NCI-H2171 treated with DMSO at 0.1 percent for 48 hours (cell line): ENCODE results near the gene SLC35C1.

ENCODE experiments used
- DNase-seq: peaks from one replicate; lab custom pipeline; 2025; lab: John Stamatoyannopoulos, UW

The SLC35C1 gene

DNA sequence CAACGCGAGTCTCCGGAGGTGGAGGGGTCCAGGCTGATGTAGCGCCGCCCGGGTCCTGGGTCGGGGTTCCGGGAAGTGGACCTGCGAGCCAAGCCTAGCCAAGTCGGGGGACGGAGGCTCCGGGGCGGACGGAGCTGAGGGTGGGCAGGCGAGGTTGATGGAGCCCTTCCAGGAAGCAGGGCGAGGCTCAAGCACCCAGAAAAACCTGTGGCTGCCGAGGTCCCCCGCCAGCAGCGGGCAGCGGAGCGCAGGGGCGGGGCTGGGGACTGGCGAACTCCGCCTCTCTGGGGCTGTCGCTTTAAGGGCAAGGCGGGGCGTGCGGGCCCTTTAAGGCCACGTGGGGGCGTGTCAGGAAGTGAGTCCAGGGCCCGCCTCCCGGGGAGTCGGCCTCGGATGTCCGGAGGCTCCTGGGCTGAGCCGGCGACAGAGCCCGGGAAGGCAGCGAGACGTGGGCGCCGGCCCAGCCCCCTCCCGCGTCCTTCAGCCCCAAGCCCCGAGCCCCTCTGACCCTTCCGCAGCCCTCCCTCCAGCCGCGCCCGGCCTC lies at the start of gene SLC35C1:
Gene SLC35C1 (plus strand): TSS at position 389 of the 544 bp plus-strand sequence. CDS start 653 bp downstream, outside the sequence.
- DNase-seq: peak; percentile 94

DNA sequence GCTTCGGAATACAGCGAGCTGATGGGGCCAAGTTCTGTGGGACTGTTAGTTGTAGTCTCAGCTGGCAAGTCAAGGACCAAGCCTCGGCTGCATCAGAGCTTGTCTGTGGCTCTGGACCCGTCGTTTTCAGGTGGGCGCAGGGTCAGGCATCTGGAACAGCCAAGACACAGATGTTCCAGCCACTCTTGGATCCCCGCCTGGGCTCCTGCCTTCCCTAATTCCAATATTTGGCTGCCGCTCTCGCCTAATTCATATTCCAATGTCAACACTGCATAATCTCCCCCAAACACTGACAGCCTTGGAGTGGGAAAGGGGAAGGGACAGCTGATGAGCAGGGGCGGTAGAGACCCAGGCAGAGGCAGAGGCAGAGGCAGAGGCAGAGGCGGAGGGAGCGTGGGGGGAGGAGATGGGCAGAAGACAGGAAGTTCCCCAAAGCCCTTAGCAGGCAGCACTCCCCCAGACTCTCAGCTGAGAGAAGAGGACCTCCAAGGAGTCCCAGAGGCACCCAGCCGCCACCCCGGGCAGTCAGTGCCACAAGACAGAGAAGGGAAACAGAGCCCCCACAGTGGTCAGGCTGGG lies 49.6 kb upstream of the SLC35C1 start:
- DNase-seq: no peak

DNA sequence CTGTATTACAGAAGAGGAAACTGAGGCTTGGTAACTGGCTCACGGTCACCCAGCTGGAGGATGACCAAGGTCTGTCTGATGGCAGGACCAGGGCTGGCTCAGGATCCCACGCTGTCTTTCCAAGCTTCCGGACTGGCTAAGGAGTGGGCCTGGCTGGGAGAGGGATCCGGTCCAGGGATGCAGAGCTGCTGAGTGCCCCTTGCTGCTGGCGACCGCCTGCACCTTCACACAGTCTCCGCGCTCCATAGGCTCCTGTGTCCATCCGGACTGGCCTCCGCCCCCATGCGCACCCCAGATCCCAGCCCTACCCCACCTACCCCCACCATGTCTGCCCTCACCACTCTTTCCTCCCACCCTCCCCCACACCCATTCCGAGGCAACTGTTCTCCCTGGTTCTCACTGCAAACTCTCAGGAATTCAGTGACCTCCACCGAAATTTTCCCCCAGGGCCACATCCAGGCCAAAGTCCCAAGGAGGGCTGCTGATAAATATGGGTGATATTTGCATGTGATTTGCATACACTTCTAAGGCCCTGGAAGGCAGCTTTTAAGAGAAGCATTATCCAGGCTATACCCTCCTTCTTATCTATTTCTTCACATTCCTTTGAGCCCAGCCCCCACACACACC lies 48.5 kb upstream of the SLC35C1 start:
- no peak for DNase-seq

DNA sequence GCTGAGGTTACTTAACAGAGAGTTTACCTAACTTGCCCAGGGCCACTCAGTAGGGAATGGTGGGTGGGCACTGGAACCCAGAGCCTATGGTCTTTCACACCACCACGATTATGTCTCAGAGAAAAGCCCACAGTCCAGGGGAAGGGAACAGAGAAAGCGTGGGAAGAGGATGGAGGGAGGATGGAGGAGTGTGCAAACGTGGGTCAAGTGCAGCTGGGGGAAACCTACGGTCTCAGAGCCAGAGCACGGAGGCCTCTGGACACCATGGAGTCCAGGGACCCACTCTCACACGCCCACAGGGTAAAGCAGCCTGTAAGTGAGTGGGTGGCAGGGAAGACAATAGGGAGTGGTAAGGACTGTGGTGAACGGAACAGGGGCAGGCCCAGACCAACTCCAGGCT lies 47.3 kb upstream of the SLC35C1 start:
- no peak for DNase-seq

DNA sequence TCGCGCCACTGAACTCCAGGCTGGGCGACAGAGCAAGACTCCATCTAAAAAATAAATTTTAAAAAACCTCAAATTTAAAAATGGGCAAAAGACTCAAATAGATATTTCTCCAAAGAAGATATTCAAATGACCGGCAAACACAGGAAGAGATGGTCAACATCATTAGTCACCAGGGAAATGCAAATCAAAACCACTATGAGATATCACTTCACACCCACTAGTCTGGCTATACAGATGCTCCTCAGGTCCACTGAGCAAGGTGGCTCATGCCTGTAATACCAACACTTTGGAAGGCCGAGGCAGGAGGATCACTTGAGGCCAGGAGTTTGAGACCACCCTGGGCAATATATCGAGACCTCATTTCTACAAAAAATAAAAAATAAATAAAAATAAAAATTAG lies 43.3 kb upstream of the SLC35C1 start:
- DNase-seq: no peak

DNA sequence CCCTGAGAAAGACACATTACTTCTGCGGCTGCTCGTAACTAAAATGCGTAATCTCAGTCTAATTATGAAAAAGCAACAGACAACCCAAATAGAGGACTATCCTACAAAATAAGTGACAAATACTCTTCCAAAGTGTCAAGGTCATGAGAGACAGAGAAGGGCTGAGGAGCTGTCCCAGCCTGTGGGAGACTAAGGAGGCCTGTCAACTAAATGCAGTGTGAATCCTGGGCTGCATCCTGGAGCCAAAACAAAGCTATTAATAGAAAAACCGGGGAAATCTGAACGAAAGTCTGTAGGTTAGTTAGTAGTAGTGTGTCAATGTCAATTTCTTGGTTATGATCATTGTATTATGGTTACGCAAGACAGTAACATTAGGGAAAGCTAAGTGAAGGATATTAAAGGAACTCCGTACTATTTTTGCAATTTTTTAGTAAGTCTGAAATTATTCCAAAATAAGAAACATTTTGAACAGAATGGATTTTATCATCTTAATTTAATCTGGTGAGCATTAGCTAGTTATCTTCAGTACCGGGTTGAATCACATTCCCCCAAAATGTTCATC lies 39.8 kb upstream of the SLC35C1 start:
- DNase-seq: no peak

DNA sequence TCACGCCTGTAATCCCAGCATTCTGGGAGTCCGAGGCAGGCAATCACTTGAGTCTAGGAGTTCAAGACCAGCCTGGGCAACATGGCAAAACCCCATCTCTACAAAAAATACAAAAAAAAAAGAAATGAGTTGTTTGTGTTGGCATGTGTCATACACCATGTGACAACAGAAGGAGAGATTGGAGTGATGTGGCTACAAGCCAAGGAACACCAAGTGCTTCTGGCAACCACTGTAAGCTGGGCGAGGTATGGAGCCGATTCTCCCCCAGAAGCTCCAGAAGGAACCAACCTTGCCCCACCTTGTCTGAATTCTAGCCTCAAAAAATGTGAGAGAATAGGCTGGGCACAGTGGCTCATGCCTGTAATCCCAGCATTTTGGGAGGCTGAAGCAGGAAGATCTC lies 39.1 kb upstream of the SLC35C1 start:
- no peak for DNase-seq

DNA sequence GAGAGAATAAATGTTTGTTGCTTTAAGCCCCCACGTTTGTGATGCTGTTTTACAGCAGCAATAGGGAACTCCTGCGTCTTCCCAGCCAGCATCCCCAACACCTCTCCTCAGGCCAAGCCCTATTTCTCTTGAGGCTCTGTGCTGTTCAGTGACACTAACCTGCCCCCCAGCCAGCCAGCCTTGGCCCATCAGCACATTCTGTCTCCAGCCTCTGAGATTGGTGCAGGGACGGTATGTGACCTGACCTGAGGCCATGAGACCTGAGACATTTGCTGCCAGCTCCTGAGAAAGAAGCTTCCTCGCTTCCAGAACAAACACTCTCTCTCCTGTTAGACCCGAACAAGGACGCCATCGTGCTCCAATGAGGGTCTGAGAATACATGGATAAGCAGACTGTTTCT lies 38.5 kb upstream of the SLC35C1 start:
- DNase-seq: no peak

DNA sequence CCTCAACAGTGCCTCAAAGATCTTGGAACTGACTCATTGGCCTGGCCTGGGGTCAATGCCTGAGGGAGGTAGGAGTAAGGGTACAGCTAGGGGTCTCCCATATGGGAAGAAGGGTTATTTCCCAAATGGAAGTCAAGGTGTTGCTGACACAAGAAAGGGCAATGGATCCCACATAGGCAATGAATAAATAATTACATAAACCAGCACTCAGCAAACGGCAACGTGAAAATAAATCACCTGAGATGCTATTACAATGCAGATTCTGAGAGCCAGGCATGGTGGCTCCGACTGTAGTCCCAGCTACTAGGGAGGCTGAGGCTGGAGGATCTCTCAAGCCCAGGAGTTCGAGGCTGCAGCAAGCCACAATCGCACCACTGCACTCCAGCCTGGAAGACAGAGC lies 36.5 kb upstream of the SLC35C1 start:
- no peak for DNase-seq

DNA sequence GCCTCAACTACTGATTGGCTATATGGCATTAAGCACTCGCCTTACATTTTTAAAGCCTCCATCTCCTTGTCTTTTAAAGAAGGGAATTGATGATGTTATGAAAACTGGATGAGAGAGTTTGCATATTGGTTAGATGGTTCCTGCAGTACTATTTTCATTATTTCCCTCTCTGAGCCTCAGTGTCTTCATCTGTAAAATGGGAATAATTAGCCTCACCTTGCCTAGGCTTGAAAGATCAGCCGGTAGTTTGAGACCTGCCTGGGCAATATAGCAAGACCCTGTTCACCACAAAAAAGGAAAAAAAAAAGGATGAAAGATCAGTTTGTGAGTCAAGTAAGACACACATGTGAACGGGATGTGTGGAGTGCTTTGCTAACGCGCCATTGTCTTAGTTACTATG lies 35.0 kb upstream of the SLC35C1 start:
- no peak for DNase-seq

DNA sequence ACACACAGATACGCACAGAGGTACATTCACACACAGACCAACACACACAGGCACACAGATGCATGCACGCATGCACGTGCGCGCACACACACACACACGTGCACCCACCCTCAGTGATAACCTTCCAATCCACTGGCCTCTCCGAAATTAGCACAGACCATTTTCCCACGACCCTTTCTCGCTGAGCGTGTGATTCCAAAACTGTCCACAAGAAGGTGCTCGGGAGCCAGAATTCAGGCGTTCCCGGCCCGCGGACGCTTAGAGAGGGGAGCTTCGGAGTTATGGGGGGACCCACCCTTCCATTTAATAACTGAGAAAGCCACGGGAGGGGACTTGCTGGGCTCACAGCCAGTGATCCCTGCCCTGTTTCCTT lies 33.8 kb upstream of the SLC35C1 start:
- peak; percentile 67 for DNase-seq

DNA sequence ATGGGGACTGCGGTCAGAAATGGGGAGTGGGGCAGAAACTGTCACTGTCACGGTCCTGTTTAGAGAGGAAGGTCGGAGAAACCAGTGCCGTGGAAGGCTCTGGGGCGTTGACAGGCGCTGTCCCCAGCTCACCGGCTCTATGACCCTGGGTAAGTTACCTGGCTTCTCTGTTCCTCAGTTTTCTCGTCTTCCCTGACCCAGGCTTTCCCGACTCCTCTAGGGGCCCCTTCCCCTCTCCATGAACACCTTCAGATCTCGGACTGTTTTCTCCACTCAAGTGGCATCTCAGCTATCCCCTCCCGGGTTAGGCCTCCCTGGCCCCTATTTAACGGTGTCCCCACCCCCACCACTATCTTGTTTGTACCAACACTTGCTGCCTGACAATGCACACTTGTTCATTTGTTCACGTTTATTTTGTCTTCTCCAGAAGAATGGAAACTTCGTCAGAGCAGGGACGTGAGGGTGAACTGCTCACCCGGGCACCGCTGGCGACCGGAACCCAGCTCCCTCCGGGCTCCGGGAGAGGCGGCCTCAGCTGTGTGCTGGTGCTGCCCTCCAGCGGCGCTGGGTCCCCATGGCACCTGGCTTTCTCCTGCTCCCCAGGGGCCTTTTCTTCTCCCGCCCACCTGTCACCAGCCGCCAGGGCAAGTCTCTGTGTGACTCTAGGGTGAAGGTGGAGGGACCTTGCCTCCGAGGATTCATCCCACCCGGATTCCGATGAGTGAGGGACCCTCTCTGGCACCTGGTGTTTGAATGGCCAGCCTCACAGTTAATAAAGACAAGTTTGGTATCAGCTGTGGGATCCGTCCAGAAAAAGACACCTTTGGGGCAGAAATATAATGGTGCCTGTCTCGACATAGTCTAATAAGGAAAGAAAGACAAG lies 33.1 kb upstream of the SLC35C1 start:
- peak; percentile 90 for DNase-seq

DNA sequence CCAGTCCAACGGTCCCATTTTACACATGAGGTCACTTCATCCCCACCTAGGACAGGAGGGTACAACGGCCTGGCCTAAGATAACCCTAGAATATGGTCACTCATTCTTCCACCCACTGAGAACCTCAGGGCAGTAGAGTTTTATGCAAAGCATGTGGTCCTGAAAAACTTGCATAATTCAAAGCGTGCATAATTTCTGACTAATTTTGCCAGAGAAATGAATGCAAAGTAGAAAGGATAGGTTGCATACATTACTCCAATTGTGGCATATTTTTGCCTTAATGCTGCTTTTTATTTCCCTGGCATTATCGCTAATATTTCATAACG lies 32.5 kb upstream of the SLC35C1 start:
- no peak for DNase-seq

DNA sequence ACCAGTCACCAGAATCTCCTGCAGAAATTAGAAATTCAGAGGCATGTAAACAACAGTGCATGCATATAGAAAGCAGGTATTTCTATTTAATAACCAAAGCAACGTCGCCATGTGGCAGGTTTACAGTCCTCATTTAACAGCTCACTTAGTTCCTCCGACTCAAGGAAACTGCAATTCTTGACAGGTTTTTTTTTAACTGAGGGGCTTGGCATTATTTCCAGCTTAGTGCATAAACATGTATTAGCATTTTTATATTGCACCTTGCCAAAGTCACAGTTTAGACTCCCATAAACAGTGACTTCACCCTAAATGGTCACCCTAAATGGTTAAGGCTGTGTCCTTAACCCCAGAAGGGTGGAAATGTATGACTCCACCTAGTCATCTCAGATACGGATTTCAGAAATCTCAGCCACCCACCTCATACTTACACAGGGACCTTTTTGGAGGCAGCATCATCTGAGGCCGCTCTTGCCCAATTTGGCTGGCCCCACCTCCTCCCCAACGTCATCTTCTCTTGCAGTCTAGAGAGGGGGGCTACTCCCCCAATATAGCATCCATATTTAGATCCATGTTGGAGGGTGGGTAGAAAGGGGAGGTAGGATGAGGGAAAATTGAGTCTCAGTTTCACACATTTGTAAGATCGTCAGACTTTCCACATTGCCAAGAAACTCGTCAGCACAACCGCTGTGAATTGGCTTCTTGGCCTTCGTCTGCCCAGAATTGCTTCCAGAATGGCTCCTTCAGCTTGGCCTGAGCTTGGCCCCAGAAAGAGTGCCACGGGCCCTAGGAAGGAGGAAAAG lies 31.8 kb upstream of the SLC35C1 start:
- DNase-seq: no peak

DNA sequence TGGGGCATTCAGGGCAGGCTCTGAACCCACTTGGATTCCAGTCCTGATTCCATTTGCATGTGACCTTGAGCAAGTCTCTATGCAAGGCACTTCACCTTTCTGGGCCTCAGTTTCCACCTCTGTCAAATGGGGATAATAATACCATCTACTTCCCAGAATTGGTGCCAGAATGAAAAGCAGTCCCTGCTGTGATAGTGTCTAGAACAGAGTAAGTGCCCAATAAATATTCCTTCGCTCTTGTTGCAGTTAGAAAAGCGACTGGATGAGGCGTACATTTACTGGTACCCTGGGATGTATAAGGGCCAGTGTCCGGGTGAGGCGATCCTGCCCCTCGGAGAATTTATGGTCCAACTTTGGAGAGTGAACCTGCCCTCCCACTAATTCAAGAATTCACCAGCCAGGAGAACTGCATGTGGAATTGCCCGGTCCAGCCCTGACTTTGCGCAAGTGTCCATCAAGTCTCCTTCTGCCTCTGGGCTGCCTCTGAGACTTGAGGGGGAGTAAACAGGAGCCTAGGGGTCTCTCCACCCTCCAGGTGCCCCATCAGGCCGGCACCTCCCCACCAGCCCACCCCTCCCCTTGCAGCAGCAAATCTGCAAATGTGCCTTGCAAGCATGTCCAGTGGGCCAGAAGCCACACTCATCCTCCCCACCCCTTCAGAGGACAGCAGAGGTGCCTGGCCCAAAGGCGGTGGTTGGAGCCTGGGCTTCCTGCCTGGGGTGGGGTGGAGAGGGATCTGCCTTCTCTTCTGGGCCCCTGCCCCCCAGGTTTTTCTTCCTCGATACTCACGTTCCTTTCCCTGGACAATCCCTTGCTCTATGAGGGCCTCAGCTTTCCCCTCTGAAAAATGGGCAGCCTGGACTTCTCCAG lies 30.9 kb upstream of the SLC35C1 start:
- DNase-seq: no peak

DNA sequence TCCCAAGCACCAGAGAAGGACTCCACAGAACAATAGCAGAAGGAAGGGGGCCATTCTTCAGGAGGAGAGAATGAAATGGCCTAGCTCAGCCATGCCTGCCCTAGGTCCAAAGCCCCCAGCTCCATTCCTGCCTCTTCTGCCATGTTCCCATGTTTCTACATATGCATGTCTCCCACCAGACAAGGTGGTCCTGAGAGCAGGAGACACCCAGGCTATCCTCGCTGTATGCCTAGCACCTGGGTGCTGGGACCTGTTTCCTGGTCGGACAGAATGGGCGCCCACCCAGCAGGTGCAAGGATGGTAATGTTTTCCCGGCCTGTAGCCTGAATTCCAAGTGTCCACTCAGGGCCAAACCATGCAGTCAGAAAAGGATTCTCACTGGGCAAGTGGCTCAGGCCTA lies 30.2 kb upstream of the SLC35C1 start:
- DNase-seq: no peak

DNA sequence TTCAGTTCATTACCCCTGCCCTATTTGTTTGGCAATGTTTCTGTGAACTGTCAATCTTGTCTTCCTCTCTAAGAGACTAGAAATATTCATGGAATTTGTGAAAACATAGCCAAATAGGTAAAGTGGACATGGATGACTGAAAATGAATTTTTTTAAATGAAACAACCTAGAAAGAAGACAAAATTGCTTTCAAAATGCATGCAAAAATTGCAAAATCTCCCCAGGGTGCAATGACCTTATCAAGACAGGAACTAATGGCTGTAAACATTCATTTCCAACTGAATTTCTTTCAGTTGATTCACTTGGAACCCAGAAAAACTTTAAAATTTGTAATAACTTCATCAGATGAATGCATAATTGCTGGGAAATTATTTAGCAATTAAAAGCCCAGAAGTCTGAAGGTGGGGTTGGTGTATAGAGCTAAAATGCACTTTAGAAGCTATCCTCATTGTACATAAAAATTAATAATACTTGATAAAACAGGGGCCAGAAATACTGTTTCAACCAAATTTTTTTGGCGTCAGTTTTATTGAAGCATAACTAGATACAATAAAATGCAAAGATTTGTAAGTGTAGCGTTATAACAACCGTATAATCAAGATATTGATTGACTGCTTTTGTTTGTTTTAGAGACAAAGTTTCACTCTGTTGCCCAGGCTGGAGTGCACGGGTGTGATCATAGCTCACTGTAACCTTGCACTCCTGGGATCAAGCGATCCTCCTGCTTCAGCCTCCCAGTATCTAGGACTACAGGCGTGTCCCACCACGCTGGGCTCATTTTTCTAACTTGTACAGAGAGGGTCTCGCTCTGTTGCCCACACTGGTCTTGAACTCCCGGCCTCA lies 27.6 kb upstream of the SLC35C1 start:
- no peak for DNase-seq

DNA sequence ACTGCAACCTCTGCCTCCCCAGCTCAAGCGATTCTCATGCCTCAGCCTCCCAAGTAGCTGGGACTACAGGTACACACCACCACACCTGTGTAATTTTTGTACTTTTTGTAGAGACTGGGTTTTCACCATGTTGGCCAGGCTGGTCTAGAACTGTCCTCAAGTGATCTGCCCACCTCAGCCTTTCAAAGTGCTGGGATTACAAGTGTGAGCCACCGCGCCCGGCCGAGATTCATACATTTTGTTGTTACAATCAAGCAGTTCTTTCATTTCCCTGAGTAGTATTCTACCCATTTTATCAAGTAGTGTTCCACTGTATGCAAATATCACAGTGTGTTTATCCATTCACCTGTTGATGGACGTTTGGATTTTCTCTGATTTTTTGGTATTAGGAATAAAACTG lies 26.6 kb upstream of the SLC35C1 start:
- no peak for DNase-seq

DNA sequence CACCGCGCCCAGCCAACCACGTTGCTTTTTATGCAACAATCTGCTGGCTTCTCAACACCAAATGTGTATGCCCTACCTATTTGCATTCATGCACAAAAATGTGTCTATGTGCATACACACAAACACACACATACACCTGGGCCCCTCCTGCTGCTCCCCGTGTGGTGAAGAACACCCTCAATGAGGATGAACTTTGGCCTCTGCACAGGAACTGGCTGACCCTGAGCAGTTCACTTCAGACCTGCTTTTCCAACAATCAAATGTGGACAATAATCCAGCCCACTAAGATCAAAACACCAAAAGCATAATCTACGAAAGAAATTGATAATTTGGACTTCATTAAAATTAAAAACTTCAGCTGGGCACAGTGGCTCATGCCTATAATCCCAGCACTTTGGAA lies 25.3 kb upstream of the SLC35C1 start:
- no peak for DNase-seq

DNA sequence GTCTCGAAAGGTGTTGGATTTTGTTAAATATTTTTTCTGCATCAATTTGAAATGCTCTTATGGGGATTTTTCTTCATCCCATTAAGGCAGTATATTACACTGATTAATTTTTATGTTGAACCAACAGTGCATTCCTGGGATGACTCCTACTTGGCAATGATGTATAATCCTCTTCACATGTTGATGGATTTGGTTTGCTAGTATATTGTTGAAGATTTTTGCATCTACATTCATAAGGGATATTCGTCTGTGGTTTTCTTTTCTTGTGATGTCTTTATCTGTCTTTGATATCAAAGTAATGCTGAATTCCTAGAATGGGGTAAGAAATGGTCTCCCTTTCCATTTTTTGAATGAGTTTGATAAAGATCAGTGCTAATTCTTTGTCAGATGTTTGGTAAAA lies 18.7 kb upstream of the SLC35C1 start:
- DNase-seq: no peak
